SK-N-SH (cell line): Measurements from ENCODE around the gene STON2. TPM values are rescaled to one million over a fixed set of nuclear protein-coding genes. Genes with fewer than 3 reads are reported as not detected.

Experiments
- CTCF ChIA-PET: fragments of 300-600, 350-600 bp; formaldehyde crosslinking; extraction: SDS; loops from one replicate; lab custom pipeline; 2021; lab: Yijun Ruan, JAX
- POLR2A ChIA-PET: fragments of 350-600 bp; sonication (Branson Sonifier 250); formaldehyde crosslinking; extraction: SDS; loops from one replicate; lab custom pipeline; 2020; ENCODE audit warnings: antibody characterized with exemption, inconsistent platforms; lab: Yijun Ruan, JAX
- DNase-seq: peaks from one replicate; pipeline ENCODE4 v3.0.0; 2012
- H2AFZ ChIP-seq: fragments of 200-600 bp; sonication (generic); 2 replicates; pipeline ENCODE4 v1.8.1; 2016; ENCODE audit warnings: antibody characterized with exemption, mild to moderate bottlenecking, low read depth
- H3F3A ChIP-seq: fragments of 200-600 bp; sonication (generic); replicated peaks from 2 replicates; pipeline ENCODE3; 2016; ENCODE audit warnings: antibody characterized with exemption, mild to moderate bottlenecking; ENCODE audit not compliant: insufficient read depth
- H3K27ac ChIP-seq, 2 experiments: fragments of 200-500 bp in 1 of 2; fragments of 200-600 bp in 1 of 2; sonication (Bioruptor generic) in 1 of 2; sonication (generic), shearing (Covaris generic) in 1 of 2; 2 replicates each; pipeline versions ENCODE4 v1.5.1 to v1.6.1; 2014 to 2016; ENCODE audit warnings: low read depth in 2 of 2, inconsistent platforms in 1 of 2, low read length in 1 of 2, mild to moderate bottlenecking in 1 of 2, mixed read lengths in 1 of 2
- H3K27me3 ChIP-seq: fragments of 200-600 bp; sonication (generic), shearing (Covaris generic); 2 replicates; pipeline ENCODE4 v1.6.1; 2016; ENCODE audit warnings: mixed run types; ENCODE audit not compliant: insufficient read depth
- H3K36me3 ChIP-seq, 2 experiments: fragments of 200-500 bp in 1 of 2; fragments of 200-600 bp in 1 of 2; sonication (Bioruptor generic) in 1 of 2; sonication (generic) in 1 of 2; replicated peaks in 1 of 2; 2 replicates each; pipeline versions ENCODE3 to v1.5.1; 2014 to 2016; ENCODE audit warnings: low read length in 1 of 2, mild to moderate bottlenecking in 1 of 2; ENCODE audit not compliant: insufficient read depth in 2 of 2, control insufficient read depth in 1 of 2
- H3K4me1 ChIP-seq, 2 experiments: fragments of 200-500 bp in 1 of 2; fragments of 200-600 bp in 1 of 2; sonication (Bioruptor generic) in 1 of 2; sonication (generic), shearing (Covaris generic) in 1 of 2; 2 replicates each; pipeline versions ENCODE4 v1.5.1 to v1.6.1; 2014 to 2016; ENCODE audit warnings: low read depth in 1 of 2, low read length in 1 of 2, mixed run types in 1 of 2; ENCODE audit not compliant: insufficient read depth in 2 of 2, control insufficient read depth in 1 of 2
- H3K4me2 ChIP-seq: fragments of 200-600 bp; sonication (generic), shearing (Covaris generic); 2 replicates; pipeline ENCODE4 v1.6.1; 2017; ENCODE audit warnings: mixed run types
- H3K4me3 ChIP-seq, 2 experiments: fragments of 200-500 bp in 1 of 2; fragments of 200-600 bp in 1 of 2; sonication (Bioruptor generic) in 1 of 2; sonication (generic), shearing (Covaris generic) in 1 of 2; 2 replicates each; pipeline versions ENCODE4 v1.5.1 to v1.8.1; 2014 to 2016; ENCODE audit warnings: low read depth in 2 of 2, inconsistent platforms in 1 of 2, low read length in 1 of 2, mild to moderate bottlenecking in 1 of 2, mixed read lengths in 1 of 2, moderate library complexity in 1 of 2
- H3K79me2 ChIP-seq: fragments of 200-600 bp; sonication (generic); 2 replicates; pipeline ENCODE4 v1.8.1; 2017; ENCODE audit warnings: mild to moderate bottlenecking; ENCODE audit not compliant: insufficient read depth
- H3K9ac ChIP-seq: fragments of 200-600 bp; sonication (generic); 2 replicates; pipeline ENCODE4 v1.6.1; 2017; ENCODE audit warnings: mixed run types
- H3K9me2 ChIP-seq: fragments of 200-600 bp; sonication (generic); 2 replicates; pipeline ENCODE4 v1.6.1; 2017; ENCODE audit warnings: mixed run types
- H3K9me3 ChIP-seq: fragments of 200-600 bp; sonication (generic); 2 replicates; pipeline ENCODE4 v1.6.1; 2017; ENCODE audit warnings: mixed run types, mild to moderate bottlenecking, moderate library complexity
- H4K20me1 ChIP-seq: fragments of 200-600 bp; sonication (generic); 2 replicates; pipeline ENCODE4 v1.6.1; 2017; ENCODE audit warnings: mild to moderate bottlenecking, mixed run types; ENCODE audit not compliant: insufficient read depth
- CHD2 ChIP-seq: fragments of 150-350 bp; IDR thresholded peaks from 2 replicates; pipeline ENCODE4 v1.6.1; 2018; ENCODE audit warnings: low read length; ENCODE audit not compliant: partially characterized antibody
- GABPA ChIP-seq: IDR thresholded peaks from 2 replicates; pipeline ENCODE4 v1.4.0; 2012; ENCODE audit warnings: low read depth, mild to moderate bottlenecking
- IRF3 ChIP-seq: fragments of 150-350 bp; IDR thresholded peaks from 2 replicates; pipeline ENCODE4 v1.6.1; 2016; ENCODE audit warnings: mild to moderate bottlenecking, low read depth, low read length
- NRF1 ChIP-seq: IDR thresholded peaks from 2 replicates; pipeline ENCODE4 v1.6.1; 2012; ENCODE audit warnings: low read depth, mild to moderate bottlenecking, low read length
- PBX3 ChIP-seq: IDR thresholded peaks from 2 replicates; pipeline ENCODE4; 2012
- POLR2AphosphoS5 ChIP-seq: IDR thresholded peaks from 2 replicates; pipeline ENCODE4 v1.6.1; 2012; ENCODE audit warnings: low read depth, low read length
- RAD21 ChIP-seq: IDR thresholded peaks from 2 replicates; pipeline ENCODE4 v1.6.1; 2012; ENCODE audit warnings: mild to moderate bottlenecking, low read length
- REST ChIP-seq: IDR thresholded peaks from 2 replicates; pipeline ENCODE4 v1.6.1; 2012; ENCODE audit warnings: mild to moderate bottlenecking, low read depth, low read length, moderate library complexity
- TCF12 ChIP-seq: IDR thresholded peaks from 2 replicates; pipeline ENCODE4 v1.4.0; 2012
- WGBS: methylation state at CpG from one replicate; pipeline ENCODE4 v1.1.6; 2017; ENCODE audit warnings: low lambda C conversion rate; 5-methylcytosine and 5-hydroxymethylcytosine counted together
- polyA plus RNA-seq, 3 experiments: library from polyadenylated mRNA; depleted of rRNA; stranded (reverse); fragments of >200 nt; gene quantifications; 2 replicates each; pipeline ENCODE4 v1.2.3, GENCODE V29; 2012

STON2 gene
- polyA plus RNA-seq, 1 of the 3 experiments (the other 2 are of a cell fraction) = not detected

GRCh38 chr14:81298911-81299310, 101.2 kb downstream of the STON2 start:
- Histone ChIP-seq H3K36me3 (no peaks in the 10 kb centered on the region), H3K9me3 (no peaks in the 10 kb centered on the region), H3K9ac (no peak overlapping the region), H3K4me2 (no peak overlapping the region), H3K4me1 (no peaks in the 10 kb centered on the region), H3F3A (no peaks in the 10 kb centered on the region), H4K20me1 (no peaks in the 10 kb centered on the region), H3K9me2 (no peaks in the 10 kb centered on the region), H3K27me3 (no peaks in the 10 kb centered on the region), H3K27ac (no peak overlapping the region), H3K79me2 (no peaks in the 10 kb centered on the region), H2AFZ (no peak overlapping the region; the same call in 1 of the 2 replicates), H3K4me3 (no peak overlapping the region)
- POLR2A ChIA-PET = no interaction called here
- 11% methylated on average over 2 of the region's 2 CpGs for WGBS
- CTCF ChIA-PET = no interaction called here
- no peak for DNase-seq
- TF ChIP-seq CHD2 = no peak

GRCh38 chr14:81298122-81298521, 102.0 kb downstream of the STON2 start:
- Histone ChIP-seq H3K9ac (no peak overlapping the region), H3F3A (no peaks in the 10 kb centered on the region), H4K20me1 (no peaks in the 10 kb centered on the region)
- TF ChIP-seq RAD21 (no peak), TCF12 (no peak), NRF1 (no peak), GABPA (no peak), PBX3 (no peak), POLR2AphosphoS5 (no peak), IRF3 (no peak), REST (no peak)
- TF ChIP-seq, all 33 proteins: peak for 0
- H3K4me3 ChIP-seq = no peak overlapping the region
- CTCF ChIA-PET = interaction anchor here (1.0 kb wide), 1 partner anchor 311 kb away, joined by 3 read pairs; no protein-coding TSS in a partner anchor
- 81% methylated on average over 2 of the region's 2 CpGs for WGBS
- H3K9me2 ChIP-seq = no peaks in the 10 kb centered on the region
- H3K79me2 ChIP-seq = no peaks in the 10 kb centered on the region
- no peak overlapping the region for H3K27ac ChIP-seq
- no peaks in the 10 kb centered on the region for H3K27me3 ChIP-seq
- H2AFZ ChIP-seq = no peak overlapping the region
- no peak overlapping the region for H3K4me2 ChIP-seq
- H3K4me1 ChIP-seq = no peaks in the 10 kb centered on the region
- no peak for DNase-seq
- no peaks in the 10 kb centered on the region for H3K36me3 ChIP-seq
- H3K9me3 ChIP-seq = no peaks in the 10 kb centered on the region
- POLR2A ChIA-PET = no interaction called here
